CD4-positive, alpha-beta T cell (primary cell): ENCODE data around the gene KHNYN. TPM values are rescaled to one million over a fixed set of nuclear protein-coding genes. Genes with fewer than 3 reads are reported as not detected.
A peak's percentile ranks its signal among the peaks of the same experiment; 100 is the strongest.

Experiments
- ATAC-seq: fragments of 200-7000 bp; cut with Tn5 transposase; one replicate; pipeline ENCODE4 v1.10.0; 2022; ENCODE audit warnings: mild to moderate bottlenecking; ENCODE audit not compliant: poor library complexity
- CTCF ChIA-PET: fragments of 350-600 bp; sonication (Branson Sonifier 250); formaldehyde crosslinking; loops from one replicate; lab custom pipeline; 2021; ENCODE audit warnings: antibody characterized with exemption, inconsistent platforms; lab: Charles Lee
- POLR2A ChIA-PET: fragments of 350-600 bp; sonication (Branson Sonifier 250); formaldehyde crosslinking; loops from one replicate; lab custom pipeline; 2021; ENCODE audit warnings: antibody characterized with exemption, inconsistent platforms; lab: Charles Lee
- DNase-seq, 14 experiments: peaks; one replicate each; pipeline ENCODE4 v3.0.0-alpha.2; 2013 to 2020; ENCODE audit warnings: mixed read lengths in 2 of 14
- H3K27ac ChIP-seq, 2 donors: one replicate each; pipeline versions ENCODE4 v1.5.1 to v1.7.0; 2013; ENCODE audit warnings: low read length in 2 of 2, low read depth in 1 of 2, mild to moderate bottlenecking in 1 of 2
- H3K27me3 ChIP-seq, 2 experiments: 1 replicate in 1 of 2; 2 replicates in 1 of 2; pipeline versions ENCODE4 v1.6.1 to v1.7.0; 2013; ENCODE audit warnings: low read length in 2 of 2, control low read depth in 1 of 2, mild to moderate bottlenecking in 1 of 2, moderate library complexity in 1 of 2; ENCODE audit not compliant: insufficient read depth in 2 of 2, control insufficient read depth in 1 of 2
- H3K36me3 ChIP-seq: one replicate; pipeline ENCODE4 v1.6.1; 2013; ENCODE audit warnings: low read length, control low read depth; ENCODE audit not compliant: insufficient read depth
- H3K4me1 ChIP-seq: one replicate; pipeline ENCODE4 v1.6.1; 2013; ENCODE audit warnings: low read length, control low read depth; ENCODE audit not compliant: insufficient read depth
- H3K4me3 ChIP-seq: one replicate; pipeline ENCODE4 v1.5.1; 2013; ENCODE audit warnings: mild to moderate bottlenecking, low read length, moderate library complexity
- H3K9me3 ChIP-seq, 2 experiments: 1 replicate in 1 of 2; 2 replicates in 1 of 2; pipeline versions ENCODE4 v1.6.1 to v1.7.0; 2013; ENCODE audit warnings: low read length in 2 of 2, mild to moderate bottlenecking in 2 of 2, control low read depth in 1 of 2, moderate library complexity in 1 of 2; ENCODE audit not compliant: control insufficient read depth in 1 of 2, insufficient read depth in 1 of 2
- H3K27ac Mint-ChIP-seq: one replicate; pipeline ENCODE4 v1.8.0; 2020; ENCODE audit warnings: mixed read lengths
- H3K27me3 Mint-ChIP-seq: one replicate; pipeline ENCODE4 v1.8.0; 2021; ENCODE audit warnings: mixed read lengths
- H3K36me3 Mint-ChIP-seq: one replicate; pipeline ENCODE4 v1.8.0; 2021; ENCODE audit warnings: low read depth, mixed read lengths
- H3K4me1 Mint-ChIP-seq: one replicate; pipeline ENCODE4 v1.8.0; 2021; ENCODE audit warnings: low read depth, mixed read lengths
- H3K4me3 Mint-ChIP-seq: one replicate; pipeline ENCODE4 v1.8.0; 2020; ENCODE audit warnings: mild to moderate bottlenecking, mixed read lengths
- H3K9me3 Mint-ChIP-seq: one replicate; pipeline ENCODE4 v1.8.0; 2020; ENCODE audit warnings: mixed read lengths
- CTCF ChIP-seq: fragments of 200-600 bp; IDR thresholded peaks from one replicate; pipeline ENCODE4 v1.8.0; 2022; ENCODE audit warnings: antibody characterized with exemption, mild to moderate bottlenecking
- intact Hi-C, 2 experiments: fragments of 100-400 bp; cut with DNase I in 1 of 2; cut with micrococcal nuclease in 1 of 2; formaldehyde crosslinking; loops; one replicate each; pipeline versions ENCODE4 v1.15.1 to v1.9.0; 2023 to 2025; cut with DNase I, micrococcal nuclease
- total RNA-seq, 174 experiments: library from RNA in 2 of 174; stranded (reverse) in 2 of 174; gene quantifications; one replicate each; pipeline ENCODE4 v1.2.3 and lab custom pipeline; 2021 to 2026

KHNYN gene
- total RNA-seq, 2 experiments from 2014 or later, result 170 to 173 TPM

GRCh38 chr14:24425704-24426103 is 4.0 kb upstream of the KHNYN start:
- peaks cover 30% of the 10 kb centered on the region for H3K4me1 Mint-ChIP-seq
- Histone ChIP-seq H3K4me1 (peaks cover 59% of the 10 kb centered on the region), H3K27me3 (no peaks in the 10 kb centered on the region), H3K4me3 (no peak overlapping the region), H3K36me3 (no peaks in the 10 kb centered on the region), H3K9me3 (no peaks in the 10 kb centered on the region), H3K27ac (no peak overlapping the region)
- no peak overlapping the region for H3K4me3 Mint-ChIP-seq
- TF ChIP-seq CTCF, result no peak
- peaks cover 6% of the 10 kb centered on the region for H3K36me3 Mint-ChIP-seq
- ATAC-seq, result no peak
- ChIA-PET POLR2A (no interaction called here), CTCF (interaction anchor here (1.4 to 2.4 kb wide), 2 partner anchors 92 to 118 kb away, joined by 4 to 10 read pairs; partner anchors contain the start of gene CIDEB)
- intact Hi-C loops, result no loop called here
- no peaks in the 10 kb centered on the region for H3K9me3 Mint-ChIP-seq
- no peaks in the 10 kb centered on the region for H3K27me3 Mint-ChIP-seq
- DNase-seq, result peak in 2 of 14 experiments; percentile 46 to 53
- H3K27ac Mint-ChIP-seq, result peak overlapping the region; percentile 97

- H3K27me3 ChIP-seq, result no peaks in the 10 kb centered on the region
- no peak for DNase-seq
- no peaks in the 10 kb centered on the region for H3K27me3 Mint-ChIP-seq
- no peak for ATAC-seq
- H3K4me1 ChIP-seq, result peaks cover 65% of the 10 kb centered on the region
- ChIA-PET CTCF (interaction anchor here (1.1 to 2.0 kb wide), 4 partner anchors 10 to 94 kb away, joined by 3 to 7 read pairs (median 5); no protein-coding TSS in a partner anchor), POLR2A (interaction anchor here (0.7 kb wide), 1 partner anchor 9 kb away, joined by 3 read pairs; no protein-coding TSS in a partner anchor)
- H3K27ac ChIP-seq, result no peak overlapping the region
- no peak overlapping the region for H3K4me3 ChIP-seq
- H3K4me3 Mint-ChIP-seq, result peak overlapping the region; percentile 79
- intact Hi-C loops, result no loop called here
- H3K9me3 Mint-ChIP-seq, result no peaks in the 10 kb centered on the region
- TF ChIP-seq CTCF, result no peak
- peaks cover 11% of the 10 kb centered on the region for H3K36me3 Mint-ChIP-seq
- H3K36me3 ChIP-seq, result peaks cover 4% of the 10 kb centered on the region
- no peaks in the 10 kb centered on the region for H3K9me3 ChIP-seq
- peak overlapping the region; percentile 97 for H3K27ac Mint-ChIP-seq
- H3K4me1 Mint-ChIP-seq, result peaks cover 36% of the 10 kb centered on the region
These were observed 3.4 kb upstream of the KHNYN start for GRCh38 chr14:24426150-24426911.

GRCh38 chr14:24426912-24427536 is 2.7 kb upstream of the KHNYN start:
- Histone ChIP-seq H3K27ac (no peak overlapping the region), H3K36me3 (peaks cover 10% of the 10 kb centered on the region), H3K4me1 (peaks cover 72% of the 10 kb centered on the region), H3K27me3 (no peaks in the 10 kb centered on the region), H3K4me3 (no peak overlapping the region), H3K9me3 (no peaks in the 10 kb centered on the region)
- H3K36me3 Mint-ChIP-seq, result peaks cover 17% of the 10 kb centered on the region
- H3K27me3 Mint-ChIP-seq, result no peaks in the 10 kb centered on the region
- H3K27ac Mint-ChIP-seq, result peak overlapping the region; percentile 97
- H3K9me3 Mint-ChIP-seq, result no peaks in the 10 kb centered on the region
- no peak for ATAC-seq
- DNase-seq, result peak in 6 of 14 experiments; percentile 27 to 66 (median 58)
- H3K4me3 Mint-ChIP-seq, result peak overlapping the region; percentile 79
- no peak for TF ChIP-seq CTCF
- peaks cover 43% of the 10 kb centered on the region for H3K4me1 Mint-ChIP-seq
- ChIA-PET POLR2A (interaction anchor here (0.7 to 1.2 kb wide), 2 partner anchors 9 to 10 kb away, joined by 3 read pairs; no protein-coding TSS in a partner anchor), CTCF (interaction anchor here (0.9 to 2.0 kb wide), 5 partner anchors 9 to 115 kb away, joined by 3 to 7 read pairs (median 4); partner anchors contain the start of gene LTB4R)
- intact Hi-C loops, result no loop called here
